HepG2 (cell line): ENCODE data around the gene IRF6.
A peak's percentile ranks its signal among the peaks of the same experiment; 100 is the strongest.

Experiments
- BRCA1 ChIP-seq: sonication (generic); formaldehyde crosslinking; IDR thresholded peaks from 2 replicates; pipeline ENCODE4 v1.4.0; 2020; ENCODE audit warnings: missing genetic modification reagents
- ESRRA ChIP-seq: sonication (generic); formaldehyde crosslinking; IDR thresholded peaks from 2 replicates; pipeline ENCODE4 v1.5.1; 2020; ENCODE audit warnings: mild to moderate bottlenecking, low read depth, missing genetic modification reagents
- JUND ChIP-seq: sonication (generic); formaldehyde crosslinking; IDR thresholded peaks from 2 replicates; pipeline ENCODE4 v1.8.0; 2022; ENCODE audit warnings: mild to moderate bottlenecking, missing genetic modification reagents
- POLR2A ChIP-seq, 2 experiments: IDR thresholded peaks; 2 replicates each; pipeline ENCODE4 v1.6.1; 2011; ENCODE audit warnings: low read depth in 2 of 2, low read length in 2 of 2, mild to moderate bottlenecking in 1 of 2, moderate library complexity in 1 of 2; ENCODE audit not compliant: insufficient read depth in 1 of 2
- SMC3 ChIP-seq: IDR thresholded peaks from 2 replicates; pipeline ENCODE4 v1.6.1; 2011; ENCODE audit warnings: low read length, improper control_type of control experiment
- TCF7 ChIP-seq: sonication (generic); IDR thresholded peaks from 2 replicates; pipeline ENCODE4 v1.6.1; 2016; ENCODE audit warnings: antibody characterized with exemption, low read depth
- ZFP36 ChIP-seq: fragments of 150-350 bp; IDR thresholded peaks from 2 replicates; pipeline ENCODE4 v1.6.1; 2018; ENCODE audit warnings: borderline replicate concordance, low read length, low read depth; ENCODE audit not compliant: partially characterized antibody
- TF ChIP-seq, protein P1 (sequence below): sonication (generic); formaldehyde crosslinking; IDR thresholded peaks from 2 replicates; pipeline ENCODE4 v1.5.1; 2020; ENCODE audit warnings: mild to moderate bottlenecking, missing genetic modification reagents, moderate library complexity
- TF ChIP-seq, protein P2 (sequence below), 2 experiments: sonication (generic) in 1 of 2; formaldehyde crosslinking in 1 of 2; IDR thresholded peaks; 2 replicates each; pipeline versions ENCODE4 v1.4.0 to v1.6.1; 2018 to 2020; ENCODE audit warnings: missing genetic modification reagents in 2 of 2, borderline replicate concordance in 1 of 2, low read depth in 1 of 2, mild to moderate bottlenecking in 1 of 2, missing biosample characterization in 1 of 2
- TF ChIP-seq, protein P3 (sequence below): sonication (generic); formaldehyde crosslinking; IDR thresholded peaks from 2 replicates; pipeline ENCODE4 v1.4.0; 2020; ENCODE audit warnings: mild to moderate bottlenecking, missing genetic modification reagents
- TF ChIP-seq, protein P4 (sequence below): sonication (generic); formaldehyde crosslinking; IDR thresholded peaks from 2 replicates; pipeline ENCODE4 v1.4.0; 2020; ENCODE audit warnings: missing genetic modification reagents, borderline replicate concordance

DNA sequence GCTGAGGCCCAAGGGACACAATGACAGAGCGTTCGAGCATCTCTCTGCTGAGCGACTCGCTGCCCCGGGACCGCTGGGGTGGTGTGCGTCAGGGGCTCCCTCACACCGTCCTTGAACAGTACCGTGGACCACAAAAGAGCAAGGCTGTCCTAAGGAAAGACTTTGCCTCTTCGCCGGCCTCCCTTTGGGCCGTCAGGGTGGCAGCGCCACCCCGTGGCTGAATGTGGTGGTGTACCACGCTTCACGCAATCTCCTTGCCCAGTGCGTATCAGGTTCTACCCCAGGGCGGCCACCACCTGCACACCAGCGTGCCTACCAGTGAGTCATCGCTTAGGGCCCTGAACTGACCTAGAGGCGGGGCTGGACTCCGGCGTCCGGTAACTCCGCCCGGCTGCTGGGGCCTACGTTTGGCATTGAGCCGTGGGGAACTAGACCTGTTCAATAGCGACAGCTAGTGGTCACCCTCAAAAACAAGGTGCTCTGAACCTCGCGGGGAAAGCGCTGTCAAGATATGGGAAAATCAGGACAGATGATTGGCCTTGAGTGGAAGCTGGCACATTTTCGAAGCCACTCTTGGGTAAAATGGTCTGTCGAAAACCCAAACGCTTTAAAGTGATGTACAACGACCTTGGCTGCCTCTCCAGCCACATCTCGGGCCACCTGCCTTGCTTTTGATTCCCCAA, 58.2 kb downstream of the IRF6 start:
- no peak for TF ChIP-seq POLR2A (IDR thresholded peaks at IDR 0.05; ENCODE audit: insufficient read depth in 1 of 2, low read depth in 2 of 2, low read length in 2 of 2)
- TF ChIP-seq, protein P1, sequence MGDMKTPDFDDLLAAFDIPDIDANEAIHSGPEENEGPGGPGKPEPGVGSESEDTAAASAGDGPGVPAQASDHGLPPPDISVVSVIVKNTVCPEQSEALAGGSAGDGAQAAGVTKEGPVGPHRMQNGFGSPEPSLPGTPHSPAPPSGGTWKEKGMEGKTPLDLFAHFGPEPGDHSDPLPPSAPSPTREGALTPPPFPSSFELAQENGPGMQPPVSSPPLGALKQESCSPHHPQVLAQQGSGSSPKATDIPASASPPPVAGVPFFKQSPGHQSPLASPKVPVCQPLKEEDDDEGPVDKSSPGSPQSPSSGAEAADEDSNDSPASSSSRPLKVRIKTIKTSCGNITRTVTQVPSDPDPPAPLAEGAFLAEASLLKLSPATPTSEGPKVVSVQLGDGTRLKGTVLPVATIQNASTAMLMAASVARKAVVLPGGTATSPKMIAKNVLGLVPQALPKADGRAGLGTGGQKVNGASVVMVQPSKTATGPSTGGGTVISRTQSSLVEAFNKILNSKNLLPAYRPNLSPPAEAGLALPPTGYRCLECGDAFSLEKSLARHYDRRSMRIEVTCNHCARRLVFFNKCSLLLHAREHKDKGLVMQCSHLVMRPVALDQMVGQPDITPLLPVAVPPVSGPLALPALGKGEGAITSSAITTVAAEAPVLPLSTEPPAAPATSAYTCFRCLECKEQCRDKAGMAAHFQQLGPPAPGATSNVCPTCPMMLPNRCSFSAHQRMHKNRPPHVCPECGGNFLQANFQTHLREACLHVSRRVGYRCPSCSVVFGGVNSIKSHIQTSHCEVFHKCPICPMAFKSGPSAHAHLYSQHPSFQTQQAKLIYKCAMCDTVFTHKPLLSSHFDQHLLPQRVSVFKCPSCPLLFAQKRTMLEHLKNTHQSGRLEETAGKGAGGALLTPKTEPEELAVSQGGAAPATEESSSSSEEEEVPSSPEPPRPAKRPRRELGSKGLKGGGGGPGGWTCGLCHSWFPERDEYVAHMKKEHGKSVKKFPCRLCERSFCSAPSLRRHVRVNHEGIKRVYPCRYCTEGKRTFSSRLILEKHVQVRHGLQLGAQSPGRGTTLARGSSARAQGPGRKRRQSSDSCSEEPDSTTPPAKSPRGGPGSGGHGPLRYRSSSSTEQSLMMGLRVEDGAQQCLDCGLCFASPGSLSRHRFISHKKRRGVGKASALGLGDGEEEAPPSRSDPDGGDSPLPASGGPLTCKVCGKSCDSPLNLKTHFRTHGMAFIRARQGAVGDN (CRISPR knock-in tag), result peak; percentile 79
- TF ChIP-seq, protein P2, sequence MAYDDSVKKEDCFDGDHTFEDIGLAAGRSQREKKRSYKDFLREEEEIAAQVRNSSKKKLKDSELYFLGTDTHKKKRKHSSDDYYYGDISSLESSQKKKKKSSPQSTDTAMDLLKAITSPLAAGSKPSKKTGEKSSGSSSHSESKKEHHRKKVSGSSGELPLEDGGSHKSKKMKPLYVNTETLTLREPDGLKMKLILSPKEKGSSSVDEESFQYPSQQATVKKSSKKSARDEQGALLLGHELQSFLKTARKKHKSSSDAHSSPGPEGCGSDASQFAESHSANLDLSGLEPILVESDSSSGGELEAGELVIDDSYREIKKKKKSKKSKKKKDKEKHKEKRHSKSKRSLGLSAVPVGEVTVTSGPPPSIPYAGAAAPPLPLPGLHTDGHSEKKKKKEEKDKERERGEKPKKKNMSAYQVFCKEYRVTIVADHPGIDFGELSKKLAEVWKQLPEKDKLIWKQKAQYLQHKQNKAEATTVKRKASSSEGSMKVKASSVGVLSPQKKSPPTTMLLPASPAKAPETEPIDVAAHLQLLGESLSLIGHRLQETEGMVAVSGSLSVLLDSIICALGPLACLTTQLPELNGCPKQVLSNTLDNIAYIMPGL (CRISPR knock-in tag; IDR thresholded peaks at IDR 0.05; ENCODE audit: borderline replicate concordance in 1 of 2, low read depth in 1 of 2), result peak; percentile 79 to 93
- TF ChIP-seq, protein P3, sequence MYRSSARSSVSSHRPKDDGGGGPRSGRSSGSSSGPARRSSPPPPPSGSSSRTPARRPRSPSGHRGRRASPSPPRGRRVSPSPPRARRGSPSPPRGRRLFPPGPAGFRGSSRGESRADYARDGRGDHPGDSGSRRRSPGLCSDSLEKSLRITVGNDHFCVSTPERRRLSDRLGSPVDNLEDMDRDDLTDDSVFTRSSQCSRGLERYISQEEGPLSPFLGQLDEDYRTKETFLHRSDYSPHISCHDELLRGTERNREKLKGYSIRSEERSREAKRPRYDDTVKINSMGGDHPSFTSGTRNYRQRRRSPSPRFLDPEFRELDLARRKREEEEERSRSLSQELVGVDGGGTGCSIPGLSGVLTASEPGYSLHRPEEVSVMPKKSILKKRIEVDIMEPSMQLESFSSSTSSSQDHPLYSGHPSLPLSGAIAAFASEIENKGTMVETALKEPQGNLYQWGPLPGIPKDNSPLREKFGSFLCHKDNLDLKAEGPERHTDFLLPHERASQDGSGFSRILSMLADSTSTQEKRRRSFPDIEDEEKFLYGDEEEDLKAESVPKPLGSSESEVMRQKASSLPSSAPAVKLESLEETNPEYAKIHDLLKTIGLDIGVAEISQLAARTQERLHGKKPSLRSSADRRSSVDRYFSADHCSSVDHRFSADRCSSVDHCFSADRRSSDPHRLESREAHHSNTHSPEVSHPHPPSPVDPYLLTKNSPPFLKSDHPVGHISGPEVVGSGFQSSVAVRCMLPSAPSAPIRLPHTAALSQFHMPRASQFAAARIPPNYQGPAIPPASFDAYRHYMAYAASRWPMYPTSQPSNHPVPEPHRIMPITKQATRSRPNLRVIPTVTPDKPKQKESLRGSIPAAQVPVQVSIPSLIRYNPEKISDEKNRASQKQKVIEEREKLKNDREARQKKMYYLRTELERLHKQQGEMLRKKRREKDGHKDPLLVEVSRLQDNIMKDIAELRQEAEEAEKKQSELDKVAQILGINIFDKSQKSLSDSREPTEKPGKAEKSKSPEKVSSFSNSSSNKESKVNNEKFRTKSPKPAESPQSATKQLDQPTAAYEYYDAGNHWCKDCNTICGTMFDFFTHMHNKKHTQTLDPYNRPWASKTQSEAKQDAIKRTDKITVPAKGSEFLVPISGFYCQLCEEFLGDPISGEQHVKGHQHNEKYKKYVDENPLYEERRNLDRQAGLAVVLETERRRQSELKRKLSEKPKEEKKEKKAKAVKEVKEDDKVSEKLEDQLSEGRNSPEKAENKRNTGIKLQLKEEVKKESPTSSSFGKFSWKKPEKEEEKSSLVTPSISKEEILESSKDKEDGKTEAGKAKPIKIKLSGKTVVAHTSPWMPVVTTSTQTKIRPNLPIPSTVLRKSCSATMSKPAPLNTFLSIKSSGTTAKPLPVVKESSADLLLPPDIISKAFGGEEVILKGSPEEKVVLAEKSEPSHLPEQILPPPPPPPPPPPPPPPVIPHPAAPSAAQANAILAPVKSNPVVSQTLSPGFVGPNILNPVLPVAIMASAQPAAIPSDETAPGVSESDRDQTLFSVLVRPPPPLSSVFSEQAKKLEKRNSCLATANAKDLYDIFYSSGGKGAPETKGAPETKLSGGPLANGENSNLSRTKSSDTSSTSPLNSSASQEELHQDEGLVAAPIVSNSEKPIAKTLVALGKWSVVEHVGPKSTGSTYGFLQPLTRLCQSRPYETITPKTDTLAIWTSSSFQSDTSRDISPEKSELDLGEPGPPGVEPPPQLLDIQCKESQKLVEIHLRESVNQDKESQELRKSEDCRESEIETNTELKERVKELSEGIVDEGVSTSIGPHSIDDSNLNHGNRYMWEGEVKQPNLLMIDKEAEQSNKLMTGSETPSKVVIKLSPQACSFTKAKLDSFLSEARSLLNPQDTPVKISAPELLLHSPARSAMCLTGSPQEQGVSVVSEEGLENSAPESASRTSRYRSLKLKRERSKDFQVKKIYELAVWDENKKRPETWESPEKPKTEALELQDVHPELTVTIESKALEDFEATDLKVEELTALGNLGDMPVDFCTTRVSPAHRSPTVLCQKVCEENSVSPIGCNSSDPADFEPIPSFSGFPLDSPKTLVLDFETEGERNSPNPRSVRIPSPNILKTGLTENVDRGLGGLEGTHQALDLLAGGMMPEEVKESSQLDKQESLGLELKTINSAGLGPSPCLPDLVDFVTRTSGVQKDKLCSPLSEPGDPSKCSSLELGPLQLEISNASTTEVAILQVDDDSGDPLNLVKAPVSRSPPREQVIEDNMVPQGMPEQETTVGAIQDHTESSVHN, result no peak
- TF ChIP-seq, protein P4, sequence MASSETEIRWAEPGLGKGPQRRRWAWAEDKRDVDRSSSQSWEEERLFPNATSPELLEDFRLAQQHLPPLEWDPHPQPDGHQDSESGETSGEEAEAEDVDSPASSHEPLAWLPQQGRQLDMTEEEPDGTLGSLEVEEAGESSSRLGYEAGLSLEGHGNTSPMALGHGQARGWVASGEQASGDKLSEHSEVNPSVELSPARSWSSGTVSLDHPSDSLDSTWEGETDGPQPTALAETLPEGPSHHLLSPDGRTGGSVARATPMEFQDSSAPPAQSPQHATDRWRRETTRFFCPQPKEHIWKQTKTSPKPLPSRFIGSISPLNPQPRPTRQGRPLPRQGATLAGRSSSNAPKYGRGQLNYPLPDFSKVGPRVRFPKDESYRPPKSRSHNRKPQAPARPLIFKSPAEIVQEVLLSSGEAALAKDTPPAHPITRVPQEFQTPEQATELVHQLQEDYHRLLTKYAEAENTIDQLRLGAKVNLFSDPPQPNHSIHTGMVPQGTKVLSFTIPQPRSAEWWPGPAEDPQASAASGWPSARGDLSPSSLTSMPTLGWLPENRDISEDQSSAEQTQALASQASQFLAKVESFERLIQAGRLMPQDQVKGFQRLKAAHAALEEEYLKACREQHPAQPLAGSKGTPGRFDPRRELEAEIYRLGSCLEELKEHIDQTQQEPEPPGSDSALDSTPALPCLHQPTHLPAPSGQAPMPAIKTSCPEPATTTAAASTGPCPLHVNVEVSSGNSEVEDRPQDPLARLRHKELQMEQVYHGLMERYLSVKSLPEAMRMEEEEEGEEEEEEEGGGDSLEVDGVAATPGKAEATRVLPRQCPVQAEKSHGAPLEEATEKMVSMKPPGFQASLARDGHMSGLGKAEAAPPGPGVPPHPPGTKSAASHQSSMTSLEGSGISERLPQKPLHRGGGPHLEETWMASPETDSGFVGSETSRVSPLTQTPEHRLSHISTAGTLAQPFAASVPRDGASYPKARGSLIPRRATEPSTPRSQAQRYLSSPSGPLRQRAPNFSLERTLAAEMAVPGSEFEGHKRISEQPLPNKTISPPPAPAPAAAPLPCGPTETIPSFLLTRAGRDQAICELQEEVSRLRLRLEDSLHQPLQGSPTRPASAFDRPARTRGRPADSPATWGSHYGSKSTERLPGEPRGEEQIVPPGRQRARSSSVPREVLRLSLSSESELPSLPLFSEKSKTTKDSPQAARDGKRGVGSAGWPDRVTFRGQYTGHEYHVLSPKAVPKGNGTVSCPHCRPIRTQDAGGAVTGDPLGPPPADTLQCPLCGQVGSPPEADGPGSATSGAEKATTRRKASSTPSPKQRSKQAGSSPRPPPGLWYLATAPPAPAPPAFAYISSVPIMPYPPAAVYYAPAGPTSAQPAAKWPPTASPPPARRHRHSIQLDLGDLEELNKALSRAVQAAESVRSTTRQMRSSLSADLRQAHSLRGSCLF (CRISPR knock-in tag), result no peak
- peak; percentile 96 for TF ChIP-seq JUND (CRISPR knock-in tag)
- no peak for TF ChIP-seq BRCA1 (CRISPR knock-in tag)
- no peak for TF ChIP-seq TCF7
- no peak for TF ChIP-seq SMC3
- TF ChIP-seq ZFP36, result no peak
- TF ChIP-seq ESRRA (CRISPR knock-in tag), result no peak
